HG02678 (cell line): Measurements from ENCODE around the gene CLEC4M.
"Not testable (repeated sequence)": the region's sequence is repeated elsewhere in the genome, so short reads cannot be mapped to it uniquely, and the experiment has no call there.

Source experiments
- ATAC-seq: cut with Tn5 transposase; IDR thresholded peaks from one replicate; pipeline ENCODE4 v1.9.1; 2021; ENCODE audit warnings: mild to moderate bottlenecking, moderate library complexity; ENCODE audit not compliant: unreplicated experiment

CLEC4M gene

GRCh38 chr19:7801020-7801570 lies 38.1 kb downstream of the CLEC4M start:
- ATAC-seq: no peak

GRCh38 chr19:7806234-7806633 lies 43.2 kb downstream of the CLEC4M start:
- no peak for ATAC-seq

- no peak for ATAC-seq
Observed at GRCh38 chr19:7806876-7807275, 43.8 kb downstream of the CLEC4M start.

GRCh38 chr19:7808108-7808507 lies 45.1 kb downstream of the CLEC4M start:
- no peak for ATAC-seq

GRCh38 chr19:7811989-7812388 lies 48.9 kb downstream of the CLEC4M start:
- no peak for ATAC-seq

GRCh38 chr19:7815325-7815724 lies 52.3 kb downstream of the CLEC4M start:
- no peak for ATAC-seq

- not testable (repeated sequence) for ATAC-seq
Observed at GRCh38 chr19:7816040-7816439, 53.0 kb downstream of the CLEC4M start.

GRCh38 chr19:7817801-7818200 lies 54.8 kb downstream of the CLEC4M start:
- ATAC-seq: no peak

GRCh38 chr19:7818806-7819205 lies 55.8 kb downstream of the CLEC4M start:
- no peak for ATAC-seq
